ENCODE data around the gene TMEM135.
"Not testable (repeated sequence)": the region's sequence is repeated elsewhere in the genome, so short reads cannot be mapped to it uniquely, and the experiment has no call there.

TMEM135 gene

GRCh38 chr11:87266751-87267150 lies 229.0 kb downstream of the TMEM135 start:
- DNase-seq (ENCODE audit: insufficient read length, low spot score) (no peak), FAIRE-seq (no peak)
- no peak for TF ChIP-seq POLR2A (IDR thresholded peaks at IDR 0.05; ENCODE audit: low read depth, low read length)

- not testable (repeated sequence) for FAIRE-seq; DNase-seq (ENCODE audit: insufficient read length, low spot score)
Observed at GRCh38 chr11:87271951-87272350, 234.2 kb downstream of the TMEM135 start.

- DNase-seq (ENCODE audit: insufficient read length, low spot score) (no peak), FAIRE-seq (no peak)
- no peak for TF ChIP-seq POLR2A (IDR thresholded peaks at IDR 0.05; ENCODE audit: low read depth, low read length)
Observed at GRCh38 chr11:87275176-87275575, 237.4 kb downstream of the TMEM135 start.

GRCh38 chr11:87280143-87280542 lies 242.4 kb downstream of the TMEM135 start:
- TF ChIP-seq POLR2A (IDR thresholded peaks at IDR 0.05; ENCODE audit: low read depth, low read length): no peak
- no peak for DNase-seq (ENCODE audit: insufficient read length, low spot score)
- no peak for FAIRE-seq

GRCh38 chr11:87281496-87281895 lies 243.8 kb downstream of the TMEM135 start:
- FAIRE-seq: no peak
- no peak for TF ChIP-seq POLR2A (IDR thresholded peaks at IDR 0.05; ENCODE audit: low read depth, low read length)
- no peak for DNase-seq (ENCODE audit: insufficient read length, low spot score)

GRCh38 chr11:87284306-87284705 lies 246.6 kb downstream of the TMEM135 start:
- FAIRE-seq (no peak), DNase-seq (ENCODE audit: insufficient read length, low spot score) (no peak)
- TF ChIP-seq POLR2A (IDR thresholded peaks at IDR 0.05; ENCODE audit: low read depth, low read length): no peak

GRCh38 chr11:87285674-87286073 lies 247.9 kb downstream of the TMEM135 start:
- not testable (repeated sequence) for DNase-seq (ENCODE audit: insufficient read length, low spot score); FAIRE-seq

GRCh38 chr11:87286338-87286737 lies 248.6 kb downstream of the TMEM135 start:
- DNase-seq (ENCODE audit: insufficient read length, low spot score): no peak
- no peak for FAIRE-seq
- no peak for TF ChIP-seq POLR2A (IDR thresholded peaks at IDR 0.05; ENCODE audit: low read depth, low read length)

GRCh38 chr11:87290304-87290922 lies 252.7 kb downstream of the TMEM135 start:
- DNase-seq (ENCODE audit: insufficient read length, low spot score) (peak; percentile 4), FAIRE-seq (peak; percentile 27)
- TF ChIP-seq POLR2A (IDR thresholded peaks at IDR 0.05; ENCODE audit: low read depth, low read length): no peak

GRCh38 chr11:87292598-87292997 lies 254.9 kb downstream of the TMEM135 start:
- TF ChIP-seq POLR2A (IDR thresholded peaks at IDR 0.05; ENCODE audit: low read depth, low read length): no peak
- no peak for DNase-seq (ENCODE audit: insufficient read length, low spot score)
- FAIRE-seq: no peak

- no peak for TF ChIP-seq POLR2A (IDR thresholded peaks at IDR 0.05; ENCODE audit: low read depth, low read length)
- FAIRE-seq (no peak), DNase-seq (ENCODE audit: insufficient read length, low spot score) (no peak)
Observed at GRCh38 chr11:87295237-87295636, 257.5 kb downstream of the TMEM135 start.

GRCh38 chr11:87296627-87297026 lies 258.9 kb downstream of the TMEM135 start:
- TF ChIP-seq POLR2A (IDR thresholded peaks at IDR 0.05; ENCODE audit: low read depth, low read length): no peak
- no peak for FAIRE-seq
- DNase-seq (ENCODE audit: insufficient read length, low spot score): no peak

GRCh38 chr11:87298155-87298554 lies 260.4 kb downstream of the TMEM135 start:
- TF ChIP-seq POLR2A (IDR thresholded peaks at IDR 0.05; ENCODE audit: low read depth, low read length): no peak
- no peak for FAIRE-seq
- no peak for DNase-seq (ENCODE audit: insufficient read length, low spot score)

GRCh38 chr11:87299041-87299481 lies 261.3 kb downstream of the TMEM135 start:
- FAIRE-seq: no peak
- no peak for TF ChIP-seq POLR2A (IDR thresholded peaks at IDR 0.05; ENCODE audit: low read depth, low read length)
- no peak for DNase-seq (ENCODE audit: insufficient read length, low spot score)

GRCh38 chr11:87300640-87301380 lies 263.1 kb downstream of the TMEM135 start:
- DNase-seq (ENCODE audit: insufficient read length, low spot score): no peak
- no peak for FAIRE-seq
- no peak for TF ChIP-seq POLR2A (IDR thresholded peaks at IDR 0.05; ENCODE audit: low read depth, low read length)

All from H54 (cell line).